HCT116 (cell line): ENCODE results near the gene GLRA3. TPM values are rescaled to one million over a fixed set of nuclear protein-coding genes. Genes with fewer than 3 reads are reported as not detected.
"Not testable (repeated sequence)": the region's sequence is repeated elsewhere in the genome, so short reads cannot be mapped to it uniquely, and the experiment has no call there.

Experiments used
- ATAC-seq: fragments of 200-7000 bp; cut with Tn5 transposase; 2 replicates; pipeline ENCODE4 v1.9.1; 2020; ENCODE audit warnings: mild to moderate bottlenecking, moderate library complexity
- BruUV-seq: library from RNA; stranded (reverse); fragments of 400-500 nt; replicated peaks from 2 replicates; lab custom pipeline; 2021; lab: Mats Ljungman, UMichigan
- CTCF ChIA-PET: fragments of 300-600 bp; sonication (Branson Sonifier 250); formaldehyde crosslinking; loops from one replicate; lab custom pipeline; 2021; ENCODE audit warnings: antibody characterized with exemption; lab: Charles Lee
- POLR2A ChIA-PET: fragments of 300-600, 350-600 bp; sonication (Branson Sonifier 250); formaldehyde crosslinking; loops from one replicate; lab custom pipeline; 2021; ENCODE audit warnings: antibody characterized with exemption; lab: Charles Lee
- RAD21 ChIA-PET, 2 experiments: fragments of 300-600 bp; sonication (Branson Sonifier 250); formaldehyde crosslinking; loops; one replicate each; lab custom pipeline; 2023; ENCODE audit warnings: low total read pairs in 2 of 2; ENCODE audit not compliant: uncharacterized antibody in 2 of 2, unreplicated experiment in 2 of 2, low non-redundant PET in 1 of 2; lab: Charles Lee
- DNase-seq: peaks from one replicate; pipeline ENCODE4 v3.0.0-alpha.2; 2010; ENCODE audit warnings: low read depth, low spot score
- H2AFZ ChIP-seq: fragments of 200-600 bp; shearing (Covaris generic), sonication (generic); 2 replicates; pipeline ENCODE4 v1.6.1; 2017; ENCODE audit warnings: low read depth, mixed run types, mixed read lengths, antibody characterized with exemption, low read length; ENCODE audit not compliant: poor library complexity, severe bottlenecking
- H3K27ac ChIP-seq: 2 replicates; pipeline ENCODE4 v1.5.1; 2012; ENCODE audit warnings: low read depth, low read length
- H3K27me3 ChIP-seq: fragments of 200-600 bp; sonication (generic); 2 replicates; pipeline ENCODE4 v1.6.1; 2016; ENCODE audit warnings: mixed run types, low read length, mixed read lengths; ENCODE audit not compliant: insufficient read depth
- H3K36me3 ChIP-seq, 2 experiments: fragments of 200-500 bp in 1 of 2; fragments of 200-600 bp in 1 of 2; sonication (Bioruptor generic) in 1 of 2; sonication (generic) in 1 of 2; 2 replicates each; pipeline versions ENCODE4 v1.5.1 to v1.6.1; 2014 to 2016; ENCODE audit warnings: low read length in 2 of 2, inconsistent platforms in 1 of 2, mixed read lengths in 1 of 2, mixed run types in 1 of 2; ENCODE audit not compliant: insufficient read depth in 2 of 2, control insufficient read depth in 1 of 2
- H3K4me1 ChIP-seq, 2 experiments: fragments of 200-600 bp in 1 of 2; sonication (generic) in 1 of 2; 2 replicates each; pipeline versions ENCODE4 v1.5.1 to v1.6.1; 2012 to 2017; ENCODE audit warnings: low read length in 2 of 2, inconsistent platforms in 1 of 2, mild to moderate bottlenecking in 1 of 2, mixed read lengths in 1 of 2, mixed run types in 1 of 2, moderate library complexity in 1 of 2; ENCODE audit not compliant: insufficient read depth in 2 of 2, control insufficient read depth in 1 of 2
- H3K4me2 ChIP-seq: fragments of 200-600 bp; sonication (generic); 2 replicates; pipeline ENCODE4 v1.6.1; 2017; ENCODE audit warnings: mixed run types, low read length, mixed read lengths
- H3K4me3 ChIP-seq, 2 experiments: fragments of 200-600 bp in 1 of 2; sonication (generic) in 1 of 2; replicated peaks in 1 of 2; 2 replicates each; pipeline ENCODE4 v1.5.1; 2011 to 2016; ENCODE audit warnings: low read length in 2 of 2, control low read depth in 1 of 2, low read depth in 1 of 2, mild to moderate bottlenecking in 1 of 2, mixed read lengths in 1 of 2, mixed run types in 1 of 2
- H3K79me2 ChIP-seq: fragments of 200-600 bp; sonication (generic); 2 replicates; pipeline ENCODE4 v1.6.1; 2017; ENCODE audit warnings: mild to moderate bottlenecking, mixed run types, low read length, moderate library complexity, mixed read lengths; ENCODE audit not compliant: insufficient read depth
- H3K9ac ChIP-seq: fragments of 200-600 bp; sonication (generic); 2 replicates; pipeline ENCODE4 v1.6.1; 2016; ENCODE audit warnings: low read length, mixed read lengths
- H3K9me2 ChIP-seq: fragments of 200-600 bp; sonication (generic), shearing (Covaris generic); 2 replicates; pipeline ENCODE4 v1.6.1; 2017; ENCODE audit warnings: mixed run types, mild to moderate bottlenecking, moderate library complexity; ENCODE audit not compliant: insufficient read depth
- H3K9me3 ChIP-seq, 2 experiments: fragments of 200-500 bp in 1 of 2; fragments of 200-600 bp in 1 of 2; sonication (Bioruptor generic) in 1 of 2; sonication (generic) in 1 of 2; 2 replicates each; pipeline ENCODE4 v1.6.1; 2014 to 2017; ENCODE audit warnings: low read length in 2 of 2, mixed read lengths in 2 of 2, inconsistent platforms in 1 of 2, low read depth in 1 of 2, mild to moderate bottlenecking in 1 of 2, mixed run types in 1 of 2, moderate library complexity in 1 of 2; ENCODE audit not compliant: control insufficient read depth in 1 of 2, insufficient read depth in 1 of 2
- H4K20me1 ChIP-seq: fragments of 200-600 bp; sonication (generic), shearing (Covaris generic); 2 replicates; pipeline ENCODE4 v1.6.1; 2017; ENCODE audit warnings: mixed run types, mild to moderate bottlenecking, moderate library complexity; ENCODE audit not compliant: insufficient read depth
- JUND ChIP-seq: IDR thresholded peaks from 2 replicates; pipeline ENCODE4 v1.6.1; 2012
- POLR2AphosphoS5 ChIP-seq: IDR thresholded peaks from 2 replicates; pipeline ENCODE4 v1.6.1; 2011; ENCODE audit warnings: mild to moderate bottlenecking, low read depth, low read length, moderate library complexity
- RAD21 ChIP-seq: IDR thresholded peaks from 2 replicates; pipeline ENCODE4 v1.6.1; 2012; ENCODE audit warnings: low read depth, mild to moderate bottlenecking
- TCF7L2 ChIP-seq: IDR thresholded peaks from 2 replicates; pipeline ENCODE4 v1.7.0; 2011; ENCODE audit warnings: borderline replicate concordance, inconsistent platforms; ENCODE audit not compliant: insufficient read depth, insufficient read length; ENCODE audit errors: extremely low read depth
- YY1 ChIP-seq: IDR thresholded peaks from 2 replicates; pipeline ENCODE4 v1.6.1; 2011; ENCODE audit warnings: low read length, low read depth, moderate library complexity, mild to moderate bottlenecking; ENCODE audit not compliant: insufficient replicate concordance; ENCODE audit errors: extremely low read depth
- intact Hi-C: fragments of 100-400 bp; cut with micrococcal nuclease; formaldehyde crosslinking; loops from 2 replicates; pipeline ENCODE4 v1.10.0; 2022
- total RNA-seq: library from RNA; stranded (reverse); gene quantifications from one replicate; pipeline ENCODE4 v1.2.1, GENCODE V29; 2021; ENCODE audit not compliant: unreplicated experiment
- TF ChIP-seq, protein P1 (sequence below): IDR thresholded peaks from 2 replicates; pipeline ENCODE4 v1.6.1; 2012
- TF ChIP-seq, protein P2 (sequence below): IDR thresholded peaks from 2 replicates; pipeline ENCODE4 v1.6.1; 2012
- TF ChIP-seq, protein P3 (sequence below), 3 experiments: fragments of 200-600 bp in 1 of 3; sonication (generic) in 1 of 3; IDR thresholded peaks in 2 of 3; conservative IDR thresholded peaks in 1 of 3; 2 replicates each; pipeline ENCODE4 v1.5.1; 2012 to 2017; ENCODE audit warnings: low read depth in 2 of 3, low read length in 2 of 3, antibody characterized with exemption in 1 of 3, borderline replicate concordance in 1 of 3, control low read depth in 1 of 3, mild to moderate bottlenecking in 1 of 3, mixed read lengths in 1 of 3, mixed run types in 1 of 3, moderate library complexity in 1 of 3; ENCODE audit not compliant: insufficient read depth in 1 of 3

Gene GLRA3
- total RNA-seq, 1 experiment from 2014 or later, result not detected

DNA sequence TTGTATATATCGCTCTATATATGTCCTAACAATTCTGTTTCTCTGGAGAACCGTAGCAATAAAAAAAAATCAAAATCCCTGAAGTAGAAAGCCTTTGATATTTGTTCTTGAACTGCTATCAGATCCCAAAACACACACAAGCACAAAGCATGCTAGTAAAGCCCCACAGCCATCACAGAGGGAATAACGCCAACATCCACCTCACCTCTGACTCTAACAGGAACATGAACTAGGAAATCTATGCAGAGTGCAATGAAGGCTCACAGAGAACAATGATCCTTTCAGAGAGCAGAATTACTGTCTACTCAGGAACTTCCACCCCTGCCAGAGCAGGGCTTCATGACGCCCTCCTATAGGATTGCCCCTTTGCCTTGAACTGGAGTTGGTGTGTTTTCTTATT, 44.1 kb upstream of the GLRA3 start:
- H4K20me1 ChIP-seq, H3K36me3 ChIP-seq, H3K4me3 ChIP-seq, H3K79me2 ChIP-seq, H3K4me1 ChIP-seq, ATAC-seq, DNase-seq, H3K27ac ChIP-seq, H3K9ac ChIP-seq, H3K4me2 ChIP-seq, BruUV-seq, H2AFZ ChIP-seq, RAD21 ChIA-PET, H3K9me3 ChIP-seq, H3K27me3 ChIP-seq, H3K9me2 ChIP-seq, CTCF ChIA-PET, POLR2A ChIA-PET, intact Hi-C loops: not testable (repeated sequence)

DNA sequence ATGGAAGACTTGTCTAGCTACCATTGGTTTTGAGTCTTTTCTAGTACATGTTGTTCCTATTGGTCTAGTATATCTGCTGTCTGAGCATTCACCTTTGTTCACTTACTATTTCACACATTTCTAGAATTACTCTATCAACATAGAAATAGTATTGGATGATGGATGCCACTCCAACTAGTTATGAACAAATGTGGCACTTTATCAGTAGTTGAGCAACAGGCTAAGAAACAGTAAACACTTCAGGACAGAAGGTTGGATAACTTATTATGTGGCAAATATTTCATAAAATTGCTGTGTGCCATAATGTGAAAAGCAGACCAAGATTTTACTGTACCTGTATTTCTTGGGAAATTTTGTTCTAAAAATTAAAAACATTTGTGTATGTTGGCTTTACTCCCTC, 42.4 kb upstream of the GLRA3 start:
- POLR2A ChIA-PET, result no interaction called here
- no TSS peak for BruUV-seq
- RAD21 ChIA-PET, result no interaction called here
- no peak for DNase-seq
- H3K4me1 ChIP-seq, result no peaks in the 10 kb centered on the region
- no peaks in the 10 kb centered on the region for H3K79me2 ChIP-seq
- CTCF ChIA-PET, result no interaction called here
- no peaks in the 10 kb centered on the region for H3K9me3 ChIP-seq
- H3K9me2 ChIP-seq, result no peaks in the 10 kb centered on the region
- H3K27ac ChIP-seq, result no peak overlapping the region
- H2AFZ ChIP-seq, result no peak overlapping the region
- H3K27me3 ChIP-seq, result no peaks in the 10 kb centered on the region
- H3K9ac ChIP-seq, result no peak overlapping the region
- no peak overlapping the region for H3K4me2 ChIP-seq
- H3K4me3 ChIP-seq, result no peak overlapping the region
- intact Hi-C loops, result no loop called here
- ATAC-seq, result no peak
- no peaks in the 10 kb centered on the region for H3K36me3 ChIP-seq
- TF ChIP-seq RAD21 (no peak), YY1 (no peak), JUND (no peak), TCF7L2 (no peak), POLR2AphosphoS5 (no peak)
- TF ChIP-seq, protein P1, sequence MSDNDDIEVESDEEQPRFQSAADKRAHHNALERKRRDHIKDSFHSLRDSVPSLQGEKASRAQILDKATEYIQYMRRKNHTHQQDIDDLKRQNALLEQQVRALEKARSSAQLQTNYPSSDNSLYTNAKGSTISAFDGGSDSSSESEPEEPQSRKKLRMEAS, result no peak
- TF ChIP-seq, protein P2, sequence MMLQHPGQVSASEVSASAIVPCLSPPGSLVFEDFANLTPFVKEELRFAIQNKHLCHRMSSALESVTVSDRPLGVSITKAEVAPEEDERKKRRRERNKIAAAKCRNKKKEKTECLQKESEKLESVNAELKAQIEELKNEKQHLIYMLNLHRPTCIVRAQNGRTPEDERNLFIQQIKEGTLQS, result no peak
- TF ChIP-seq, protein P3, sequence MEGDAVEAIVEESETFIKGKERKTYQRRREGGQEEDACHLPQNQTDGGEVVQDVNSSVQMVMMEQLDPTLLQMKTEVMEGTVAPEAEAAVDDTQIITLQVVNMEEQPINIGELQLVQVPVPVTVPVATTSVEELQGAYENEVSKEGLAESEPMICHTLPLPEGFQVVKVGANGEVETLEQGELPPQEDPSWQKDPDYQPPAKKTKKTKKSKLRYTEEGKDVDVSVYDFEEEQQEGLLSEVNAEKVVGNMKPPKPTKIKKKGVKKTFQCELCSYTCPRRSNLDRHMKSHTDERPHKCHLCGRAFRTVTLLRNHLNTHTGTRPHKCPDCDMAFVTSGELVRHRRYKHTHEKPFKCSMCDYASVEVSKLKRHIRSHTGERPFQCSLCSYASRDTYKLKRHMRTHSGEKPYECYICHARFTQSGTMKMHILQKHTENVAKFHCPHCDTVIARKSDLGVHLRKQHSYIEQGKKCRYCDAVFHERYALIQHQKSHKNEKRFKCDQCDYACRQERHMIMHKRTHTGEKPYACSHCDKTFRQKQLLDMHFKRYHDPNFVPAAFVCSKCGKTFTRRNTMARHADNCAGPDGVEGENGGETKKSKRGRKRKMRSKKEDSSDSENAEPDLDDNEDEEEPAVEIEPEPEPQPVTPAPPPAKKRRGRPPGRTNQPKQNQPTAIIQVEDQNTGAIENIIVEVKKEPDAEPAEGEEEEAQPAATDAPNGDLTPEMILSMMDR (IDR thresholded peaks at IDR 0.05 in 2 of 3, conservative IDR thresholded peaks at IDR 0.05 in 1 of 3; ENCODE audit: borderline replicate concordance in 1 of 3, insufficient read depth in 1 of 3, low read depth in 2 of 3, low read length in 2 of 3), result no peak
- H4K20me1 ChIP-seq, result no peaks in the 10 kb centered on the region
